GM18951 (cell line): Measurements from ENCODE around the gene ZNF580.
A peak's percentile ranks its signal among the peaks of the same experiment; 100 is the strongest.

Experiments used
- POLR2A ChIP-seq: IDR thresholded peaks from 4 replicates; pipeline ENCODE4 v1.6.1; 2011; ENCODE audit warnings: mild to moderate bottlenecking; ENCODE audit not compliant: insufficient read length, insufficient read depth; ENCODE audit errors: extremely low read depth
- in situ Hi-C: fragments of 300-500 bp; cut with MboI; formaldehyde crosslinking; loops from one replicate; pipeline ENCODE4 v1.12.0; 2022; ENCODE audit warnings: low sequenced_read_pairs, mixed read lengths, inconsistent platforms; ENCODE audit not compliant: unreplicated experiment

ZNF580 gene

DNA sequence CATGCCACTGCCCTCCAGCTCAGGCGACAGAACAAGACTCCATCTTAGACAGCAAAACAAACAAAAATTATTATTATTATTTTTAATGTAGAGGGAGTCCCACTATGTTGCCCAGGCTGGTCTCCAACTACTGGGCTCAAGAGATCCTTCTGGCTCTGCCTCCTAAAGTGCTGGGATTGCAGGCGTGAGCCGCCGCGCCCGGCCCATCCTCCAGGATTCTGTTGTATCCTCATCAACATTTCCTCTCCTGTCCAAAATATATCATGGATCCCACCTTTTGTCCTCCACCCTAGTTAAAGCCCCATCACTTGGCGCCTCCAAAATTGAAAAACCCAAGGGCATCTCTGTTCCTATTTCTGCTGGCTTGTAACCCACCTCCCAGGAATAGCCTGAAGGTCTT lies 17.7 kb upstream of the ZNF580 start:
- in situ Hi-C loops: no loop called here
- no peak for TF ChIP-seq POLR2A

DNA sequence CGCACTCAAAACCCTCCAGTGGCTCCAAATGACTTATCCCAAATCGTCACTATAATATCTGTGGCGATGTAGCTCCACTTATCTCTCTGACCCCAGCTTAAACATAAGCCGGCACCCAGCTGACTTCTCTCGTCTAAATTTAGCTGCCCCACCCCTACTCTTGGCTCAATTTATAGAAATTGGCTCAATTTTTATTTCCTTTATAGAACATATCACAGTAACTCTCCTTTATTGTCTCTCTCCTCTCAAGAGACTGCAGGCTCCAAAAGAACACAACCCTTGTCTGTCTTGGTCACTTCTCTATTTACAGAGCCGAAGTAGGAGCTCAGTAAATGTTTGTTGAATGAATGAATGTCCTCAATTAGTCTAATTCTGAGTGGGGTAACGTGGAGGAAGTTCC lies 17.2 kb upstream of the ZNF580 start:
- no peak for TF ChIP-seq POLR2A
- in situ Hi-C loops: no loop called here

DNA sequence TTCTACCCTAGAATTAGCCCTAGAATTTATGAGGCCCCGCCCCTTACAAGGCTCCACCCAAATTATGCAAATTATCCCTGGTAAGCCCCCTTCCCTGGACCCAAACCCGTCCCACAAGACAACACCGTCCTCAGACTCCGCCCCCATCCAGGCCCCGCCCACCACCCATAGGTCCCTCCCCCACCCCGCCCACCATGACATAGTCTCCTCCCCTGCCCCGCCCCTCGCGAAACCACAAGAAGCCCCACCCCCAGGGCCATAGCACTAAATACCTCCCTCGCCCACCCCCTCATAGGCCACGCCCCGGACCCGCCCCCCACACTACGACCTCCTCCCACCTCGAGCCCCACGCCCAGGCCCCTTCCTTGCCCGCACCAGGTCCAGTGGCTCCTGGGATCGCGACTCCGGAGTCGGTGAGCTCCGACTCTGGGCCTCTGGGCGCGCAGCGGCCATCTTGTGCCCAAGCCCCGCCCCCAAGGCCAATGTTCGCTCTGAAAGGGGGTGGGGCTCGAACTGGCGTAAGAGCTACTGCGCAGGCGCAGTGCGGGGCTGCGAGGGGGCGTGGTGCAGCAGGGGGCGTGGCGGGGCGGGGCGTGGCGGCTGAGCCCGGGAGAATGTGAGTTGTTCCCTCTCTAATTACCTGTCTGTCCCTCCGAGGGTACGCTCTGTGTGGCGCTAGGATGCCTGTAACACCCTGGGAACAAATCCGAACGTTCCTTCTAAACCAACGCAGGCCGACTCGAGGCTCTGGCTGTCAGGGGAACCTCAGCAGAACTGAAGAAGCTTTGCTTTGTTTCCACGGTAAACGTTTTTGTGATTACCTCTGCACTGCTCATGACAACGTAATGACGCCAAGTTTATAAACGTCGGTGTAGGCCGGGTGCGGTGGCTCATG lies 16.4 kb upstream of the ZNF580 start, which contains the start of gene ZNF784:
TSS of gene ZNF784 (minus strand) at position 458 of the 895 bp plus-strand sequence. CDS start at position 453, 5 bp downstream.
- in situ Hi-C loops: no loop called here
- peak; percentile 83 for TF ChIP-seq POLR2A

DNA sequence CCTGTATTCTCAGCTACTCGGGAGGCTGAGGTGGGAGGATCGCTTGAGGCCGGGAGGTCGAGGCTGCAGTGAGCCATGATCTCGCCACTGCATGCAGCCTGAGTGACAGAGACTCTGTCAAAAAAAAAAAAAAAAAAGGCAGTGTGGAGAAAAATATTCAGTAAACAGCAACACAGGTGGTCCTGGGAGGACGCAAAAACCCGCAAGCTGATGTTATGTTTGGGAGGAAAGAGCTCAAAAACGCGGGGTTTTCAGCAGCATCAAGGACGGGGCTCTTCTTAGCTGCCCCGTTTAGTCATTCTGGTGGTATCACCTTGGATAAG lies 15.8 kb upstream of the ZNF580 start:
- in situ Hi-C loops: no loop called here
- no peak for TF ChIP-seq POLR2A

DNA sequence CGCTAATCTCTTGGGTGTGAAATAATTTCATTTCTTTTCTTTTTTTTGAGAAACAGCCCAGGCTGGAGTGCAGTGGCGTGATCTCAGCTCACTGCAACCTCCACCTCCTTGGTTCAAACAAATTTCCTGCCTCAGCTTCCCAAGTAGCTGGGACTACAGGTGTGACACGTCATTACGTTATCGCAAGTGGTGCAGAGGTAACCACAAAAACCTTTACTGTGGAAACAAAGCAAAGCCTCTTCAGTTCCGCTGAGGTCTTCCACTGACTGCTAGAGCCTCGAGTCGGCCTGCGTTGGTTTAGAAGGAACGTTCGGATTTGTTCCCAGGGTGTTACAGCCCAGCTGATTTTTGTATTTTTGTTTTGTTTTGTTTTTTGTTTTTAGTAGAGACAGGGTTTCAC lies 14.5 kb upstream of the ZNF580 start:
- in situ Hi-C loops: no loop called here
- no peak for TF ChIP-seq POLR2A

DNA sequence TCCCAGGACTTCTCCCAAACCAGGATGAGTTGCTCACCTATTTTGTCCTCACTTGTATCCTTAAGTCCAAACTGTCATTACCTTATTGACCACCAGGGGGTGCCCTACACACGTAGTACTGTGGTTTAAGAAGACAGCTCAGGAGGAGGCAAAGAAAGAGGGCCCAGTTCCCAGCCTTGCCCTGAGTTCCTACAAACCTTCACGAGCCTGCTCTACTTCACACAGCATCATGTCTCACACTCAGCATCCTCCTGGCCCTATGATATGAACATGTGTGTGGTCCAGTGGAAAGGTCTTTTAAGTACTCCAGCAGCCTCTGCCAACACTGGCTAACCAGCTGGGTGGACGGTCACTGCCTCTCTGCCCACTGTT lies 8.4 kb upstream of the ZNF580 start:
- in situ Hi-C loops: loop anchor here (5.0 kb wide), 1 partner anchor 130 kb away; no protein-coding TSS in a partner anchor
- no peak for TF ChIP-seq POLR2A

DNA sequence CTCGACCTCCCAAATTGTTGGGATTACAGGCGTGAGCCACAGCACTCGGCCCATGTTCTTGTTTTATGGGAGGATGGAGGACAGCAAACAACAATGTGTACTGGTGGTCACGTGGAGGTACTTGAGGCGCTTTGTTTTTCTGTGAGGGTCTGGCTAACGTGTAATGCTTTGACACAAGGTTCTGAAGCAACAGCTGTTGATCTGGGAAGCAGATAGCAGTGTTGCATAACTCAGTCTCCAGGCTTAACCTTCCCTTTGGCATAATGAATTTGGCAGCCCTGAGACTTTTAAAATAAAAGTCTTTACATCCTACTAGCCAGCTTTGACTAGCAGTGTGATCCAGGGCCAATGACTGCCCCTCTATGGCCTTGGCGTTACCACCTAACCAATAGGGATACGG lies 6.9 kb upstream of the ZNF580 start:
- TF ChIP-seq POLR2A: no peak
- in situ Hi-C loops: loop anchor here (5.0 kb wide), 1 partner anchor 132 kb away; no protein-coding TSS in a partner anchor

DNA sequence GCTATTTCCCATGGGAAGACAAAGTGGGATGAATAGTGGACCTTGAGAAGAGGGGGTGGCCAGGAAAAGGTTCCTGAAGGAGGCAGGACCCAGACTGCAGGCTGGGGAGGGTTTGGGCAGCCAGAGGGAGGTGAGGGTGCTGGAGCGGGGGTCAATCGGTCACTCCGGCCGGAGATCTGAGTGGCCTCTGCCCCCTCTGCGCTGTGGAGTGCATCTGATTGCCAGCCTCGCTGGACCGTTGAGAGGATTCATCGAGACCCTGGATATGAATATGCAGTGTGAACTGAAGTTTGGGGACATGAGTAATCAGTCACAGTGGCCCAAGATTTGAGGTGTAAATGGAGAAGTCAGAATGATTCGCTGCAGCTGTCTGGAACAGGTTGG lies 5.5 kb upstream of the ZNF580 start:
- TF ChIP-seq POLR2A: no peak
- in situ Hi-C loops: no loop called here

DNA sequence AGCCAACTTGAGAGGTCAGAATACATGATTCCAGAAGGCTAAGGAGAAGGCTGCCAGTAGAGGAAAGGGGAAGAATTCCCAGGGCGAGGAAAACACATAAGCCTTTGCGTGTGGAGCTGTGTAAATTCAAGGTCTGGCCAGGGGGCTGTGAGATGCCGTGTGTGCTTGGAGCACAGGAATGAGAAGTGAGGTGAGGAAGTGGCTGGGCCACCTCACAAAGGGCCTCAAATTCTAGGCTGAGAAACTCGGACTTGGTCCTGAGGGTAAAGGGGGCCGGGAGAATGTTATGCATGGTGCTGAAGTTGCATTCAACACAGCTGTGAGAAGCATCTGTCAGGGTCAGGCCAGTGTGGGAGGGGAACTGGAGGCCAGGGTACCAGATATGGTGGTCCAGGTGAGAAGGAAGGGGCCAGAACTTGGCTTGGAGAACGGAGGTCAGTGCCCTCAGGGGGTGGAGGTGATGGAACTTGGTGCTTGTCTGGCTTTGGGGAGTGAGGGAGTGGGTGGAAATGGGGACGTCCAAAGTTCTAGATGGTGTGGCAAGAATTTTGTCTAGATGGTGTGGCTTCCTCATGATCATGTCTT lies 4.9 kb upstream of the ZNF580 start:
- in situ Hi-C loops: no loop called here
- TF ChIP-seq POLR2A: no peak

DNA sequence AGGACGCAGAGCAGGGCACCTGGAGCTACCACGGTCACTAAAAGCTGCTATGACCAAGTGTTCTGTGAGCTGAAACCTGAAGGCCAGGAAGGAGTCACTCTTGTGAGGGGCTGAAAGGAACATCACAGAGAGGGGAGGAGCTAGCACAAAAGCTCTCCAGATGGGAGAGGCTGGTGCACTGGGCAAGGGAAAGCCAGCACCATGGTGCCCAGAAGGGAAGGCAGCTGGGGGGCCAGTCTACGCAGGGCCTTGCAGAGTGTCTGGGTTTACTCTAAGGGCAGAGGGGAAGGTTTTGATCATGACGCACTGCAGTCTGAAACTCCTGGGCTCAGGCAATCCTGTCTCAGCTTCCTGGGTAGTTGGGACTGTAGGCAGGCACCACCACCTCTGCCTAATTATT lies 4.1 kb upstream of the ZNF580 start:
- in situ Hi-C loops: no loop called here

DNA sequence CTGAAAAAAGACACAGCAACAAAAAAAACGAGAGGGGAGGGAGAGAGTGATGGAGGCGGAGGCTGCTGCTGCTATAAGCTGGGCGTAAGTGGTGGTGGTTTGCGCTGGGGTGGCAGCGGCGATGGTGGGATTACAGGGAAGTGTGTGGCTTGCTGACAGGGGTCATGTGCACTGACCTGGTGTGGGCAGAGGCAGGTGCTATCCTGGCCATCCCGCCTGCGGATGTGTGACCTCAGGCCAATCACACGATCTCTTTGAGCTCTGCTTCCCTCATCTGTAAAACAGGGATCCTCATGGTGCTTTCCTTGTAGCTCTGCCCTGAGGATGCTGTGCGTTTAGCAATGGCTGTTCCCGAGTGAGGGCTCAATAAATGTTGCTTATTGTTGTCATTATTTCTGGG lies 3.3 kb upstream of the ZNF580 start:
- in situ Hi-C loops: no loop called here
- no peak for TF ChIP-seq POLR2A

More for the DNA sequence above, 4.1 kb upstream of the ZNF580 start:
- TF ChIP-seq POLR2A: no peak

DNA sequence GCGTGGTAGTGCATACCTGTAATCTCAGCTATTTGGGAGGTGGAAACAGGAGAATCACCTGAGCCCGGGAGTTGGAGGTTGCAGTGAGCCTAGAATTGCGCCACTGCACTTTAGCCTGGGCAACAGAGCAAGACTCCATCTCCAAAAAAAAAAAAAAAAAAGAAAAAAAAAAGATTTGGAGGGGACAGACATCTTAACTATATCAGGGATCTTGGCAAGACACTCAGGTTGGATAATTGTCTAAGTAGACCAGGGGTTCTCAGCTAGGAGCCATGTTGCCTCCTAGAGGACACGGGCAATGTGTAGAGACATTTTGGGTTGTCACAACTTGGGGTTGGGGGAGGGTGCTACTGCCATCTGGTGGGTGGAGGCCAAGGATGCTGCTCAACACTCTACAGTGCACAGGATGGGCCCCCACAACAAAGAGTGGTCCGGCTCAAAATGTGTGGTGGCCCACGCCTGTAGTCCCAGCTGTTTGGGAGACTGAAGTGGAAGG lies 1.9 kb upstream of the ZNF580 start:
- in situ Hi-C loops: no loop called here
- no peak for TF ChIP-seq POLR2A

DNA sequence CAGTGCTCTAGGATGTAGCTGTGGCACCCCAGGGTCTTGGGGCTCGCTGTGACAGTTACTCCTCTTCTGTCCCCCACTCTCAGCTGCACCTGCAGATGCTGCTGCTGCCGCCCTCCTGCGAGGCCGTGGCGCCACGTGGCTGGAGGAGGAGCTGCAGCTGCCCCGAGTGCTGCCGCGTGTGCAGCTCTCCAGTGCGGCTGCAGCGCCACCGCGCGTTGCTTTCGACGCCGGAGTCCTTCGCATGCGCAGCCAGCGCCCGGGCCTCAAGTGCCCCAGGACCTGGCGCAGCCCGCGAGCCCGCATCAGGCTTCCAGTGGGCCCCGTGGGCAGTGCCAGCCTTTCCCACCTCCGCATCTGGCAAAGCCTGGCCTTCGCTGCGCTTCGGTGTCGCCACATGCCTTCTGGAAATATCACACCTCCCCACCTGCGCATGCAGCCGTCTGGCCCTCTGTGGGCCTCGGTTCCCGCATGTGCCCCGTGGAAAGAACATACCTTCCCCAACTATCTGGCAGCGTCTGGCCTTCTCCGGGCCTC lies 692 bp upstream of the ZNF580 start:
- TF ChIP-seq POLR2A: no peak
- in situ Hi-C loops: no loop called here
